ENCODE measurements around the gene OSBPL10. TPM values are rescaled to one million over a fixed set of nuclear protein-coding genes. Genes with fewer than 3 reads are reported as not detected.

The OSBPL10 gene
- total and polyA plus RNA-seq, 2 of the 4 experiments (the other 2 are of a cell fraction), result 9.5 to 10.1 TPM

DNA sequence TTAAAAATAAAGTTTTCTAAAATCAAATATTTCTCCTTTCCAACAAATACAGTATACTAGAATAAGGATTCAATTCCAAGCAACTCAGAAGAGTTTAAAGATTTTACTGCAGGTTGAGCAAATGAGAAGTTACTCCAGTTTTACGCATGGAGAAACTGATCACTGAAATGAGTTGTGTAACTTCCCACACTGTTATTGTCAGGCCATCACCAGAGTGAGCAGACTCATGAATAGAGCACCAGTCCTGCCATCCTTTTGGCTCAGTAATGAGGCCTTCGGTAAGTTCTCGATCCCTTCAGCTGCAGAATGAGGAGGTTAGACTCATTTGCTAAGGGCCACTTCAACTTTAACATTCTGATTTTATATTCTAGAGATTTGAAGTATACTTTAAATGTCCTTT, 48.1 kb downstream of the OSBPL10 start:
- Histone ChIP-seq H4K91ac (ENCODE audit: insufficient read depth, low read depth, low read length) (no peak overlapping the region), H3K56ac (ENCODE audit: extremely low read depth, insufficient read depth, low read length) (no peak overlapping the region), H2AK9ac (replicated peaks; ENCODE audit: low read depth, low read length, poor library complexity) (no peak overlapping the region), H4K20me1 (ENCODE audit: insufficient read depth, low read length) (no peaks in the 10 kb centered on the region; the same call in 1 of the 2 replicates), H2BK15ac (ENCODE audit: low read depth, low read length) (no peak overlapping the region), H2BK120ac (ENCODE audit: low read depth, low read length) (no peak overlapping the region), H3K4me2 (ENCODE audit: low read depth, low read length) (no peak overlapping the region), H2AK5ac (ENCODE audit: low read depth, low read length) (no peak overlapping the region; the same call in 1 of the 2 replicates), H3K36me3 (ENCODE audit: control insufficient read depth, insufficient read depth, low read length) (no peaks in the 10 kb centered on the region), H3K27me3 (ENCODE audit: control insufficient read depth, insufficient read depth, low read length) (no peaks in the 10 kb centered on the region), H3K9me3 (ENCODE audit: control insufficient read depth, insufficient read depth, low read length) (no peaks in the 10 kb centered on the region), H2AFZ (replicated peaks; ENCODE audit: low read length, poor library complexity) (no peak overlapping the region), H3K4ac (ENCODE audit: low read depth, low read length) (no peak overlapping the region), H4K5ac (ENCODE audit: low read depth, low read length) (no peak overlapping the region), H2BK20ac (ENCODE audit: low read depth, low read length) (no peak overlapping the region), H2BK5ac (ENCODE audit: low read depth, low read length, poor library complexity, severe bottlenecking) (no peak overlapping the region), H3K14ac (replicated peaks; ENCODE audit: low read depth, low read length) (peak overlapping the region; percentile 36; the same call in 1 of the 2 replicates), H3K79me1 (ENCODE audit: low read depth in 1 of 2, low read length in 2 of 2) (peaks cover 0 to 5% of the 10 kb centered on the region in 2 experiments; a peak in 1 of 4 replicates), H3K23ac (ENCODE audit: low read depth, low read length) (peak overlapping the region; percentile 32; the same call in 1 of the 2 replicates), H3K9ac (ENCODE audit: low read depth, low read length) (no peak overlapping the region), H3K4me1 (ENCODE audit: control insufficient read depth, insufficient read depth, low read length) (no peaks in the 10 kb centered on the region), H3K27ac (ENCODE audit: insufficient read depth, low read length) (no peak overlapping the region), H3K18ac (ENCODE audit: low read depth, low read length) (no peak overlapping the region), H4K8ac (ENCODE audit: low read depth in 2 of 2, low read length in 2 of 2) (no peak overlapping the region), H3K9me1 (ENCODE audit: insufficient read depth, low read length) (peaks cover 2% of the 10 kb centered on the region; the same call in 1 of the 2 replicates), H3K4me3 (ENCODE audit: insufficient read depth, low read depth, low read length) (no peak overlapping the region)
- TF ChIP-seq MAFK (IDR thresholded peaks at IDR 0.05; ENCODE audit: low read depth, low read length), result no peak
- TF ChIP-seq MXI1 (IDR thresholded peaks at IDR 0.05; ENCODE audit: borderline replicate concordance, low read depth, low read length), result no peak
- TF ChIP-seq POLR2A (IDR thresholded peaks at IDR 0.05; ENCODE audit: low read depth, low read length), result no peak
- TF ChIP-seq FOS (IDR thresholded peaks at IDR 0.05; ENCODE audit: low read depth, low read length), result no peak
- TF ChIP-seq CEBPB (IDR thresholded peaks at IDR 0.05; ENCODE audit: low read depth, low read length), result no peak
- TF ChIP-seq NFE2L2 (IDR thresholded peaks at IDR 0.05; ENCODE audit: low read depth, low read length), result no peak
- TF ChIP-seq, protein P1, sequence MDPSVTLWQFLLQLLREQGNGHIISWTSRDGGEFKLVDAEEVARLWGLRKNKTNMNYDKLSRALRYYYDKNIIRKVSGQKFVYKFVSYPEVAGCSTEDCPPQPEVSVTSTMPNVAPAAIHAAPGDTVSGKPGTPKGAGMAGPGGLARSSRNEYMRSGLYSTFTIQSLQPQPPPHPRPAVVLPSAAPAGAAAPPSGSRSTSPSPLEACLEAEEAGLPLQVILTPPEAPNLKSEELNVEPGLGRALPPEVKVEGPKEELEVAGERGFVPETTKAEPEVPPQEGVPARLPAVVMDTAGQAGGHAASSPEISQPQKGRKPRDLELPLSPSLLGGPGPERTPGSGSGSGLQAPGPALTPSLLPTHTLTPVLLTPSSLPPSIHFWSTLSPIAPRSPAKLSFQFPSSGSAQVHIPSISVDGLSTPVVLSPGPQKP (IDR thresholded peaks at IDR 0.05; ENCODE audit: borderline replicate concordance, low read depth, low read length), result no peak
- no CpG with 5 or more reads among the region's 3 CpGs for WGBS, 2 experiments (ENCODE audit: extremely low coverage in 2 of 2, insufficient read length in 1 of 2)
- ATAC-seq (ENCODE audit: low read depth), result no peak
- POLR2A ChIA-PET (ENCODE audit: unreplicated experiment), result no interaction called here
- DNase-seq, result no peak
- intact Hi-C loops (cut with micrococcal nuclease) (no loop called here), in situ Hi-C loops (cut with MboI; ENCODE audit: low sequenced_read_pairs) (no loop called here), dilution Hi-C loops (cut with HindIII; ENCODE audit: low sequenced_read_pairs, unreplicated experiment) (no loop called here)
- CTCF ChIA-PET, result no interaction called here
- no TSS peak for BruUV-seq (replicated peaks)
